NCI-H1105 (cell line): ENCODE measurements around the gene ZNF365.
"Not testable (repeated sequence)": the region's sequence is repeated elsewhere in the genome, so short reads cannot be mapped to it uniquely, and the experiment has no call there.

ENCODE experiments used
- DNase-seq: peaks from one replicate; lab custom pipeline; 2025; lab: John Stamatoyannopoulos, UW

The ZNF365 gene

GRCh38 chr10:62377966-62378365 is 3.8 kb downstream of the ZNF365 start:
- DNase-seq: no peak

- DNase-seq: not testable (repeated sequence)
These were observed 4.7 kb downstream of the ZNF365 start for GRCh38 chr10:62378877-62379276.

GRCh38 chr10:62379394-62379793 is 5.2 kb downstream of the ZNF365 start:
- DNase-seq: no peak

GRCh38 chr10:62380016-62380415 is 5.8 kb downstream of the ZNF365 start:
- no peak for DNase-seq

- DNase-seq: no peak
These were observed 7.4 kb downstream of the ZNF365 start for GRCh38 chr10:62381385-62382102.

- DNase-seq: no peak
These were observed 8.7 kb downstream of the ZNF365 start for GRCh38 chr10:62382831-62383230.

GRCh38 chr10:62384057-62384446 is 9.9 kb downstream of the ZNF365 start:
- DNase-seq: no peak

- DNase-seq: no peak
These were observed 10.4 kb downstream of the ZNF365 start for GRCh38 chr10:62384447-62385081.

- DNase-seq: no peak
These were observed 12.5 kb downstream of the ZNF365 start for GRCh38 chr10:62386356-62387320.

GRCh38 chr10:62388328-62388727 is 14.2 kb downstream of the ZNF365 start:
- DNase-seq: no peak

- no peak for DNase-seq
These were observed 16.5 kb downstream of the ZNF365 start for GRCh38 chr10:62390497-62391176.

- DNase-seq: no peak
These were observed 19.1 kb downstream of the ZNF365 start for GRCh38 chr10:62393237-62393636.

- DNase-seq: no peak
These were observed 20.4 kb downstream of the ZNF365 start for GRCh38 chr10:62394556-62395018.

GRCh38 chr10:62395892-62396291 is 21.7 kb downstream of the ZNF365 start:
- no peak for DNase-seq

GRCh38 chr10:62396864-62397263 is 22.7 kb downstream of the ZNF365 start:
- no peak for DNase-seq

- DNase-seq: no peak
These were observed 25.0 kb downstream of the ZNF365 start for GRCh38 chr10:62399211-62399610.

GRCh38 chr10:62402508-62402907 is 28.3 kb downstream of the ZNF365 start:
- no peak for DNase-seq

GRCh38 chr10:62410528-62410927 is 36.4 kb downstream of the ZNF365 start:
- not testable (repeated sequence) for DNase-seq

- not testable (repeated sequence) for DNase-seq
These were observed 36.8 kb downstream of the ZNF365 start for GRCh38 chr10:62410934-62411333.

- DNase-seq: no peak
These were observed 38.9 kb downstream of the ZNF365 start for GRCh38 chr10:62413048-62413447.

- DNase-seq: no peak
These were observed 39.5 kb downstream of the ZNF365 start for GRCh38 chr10:62413652-62414051.

- DNase-seq: no peak
These were observed 40.2 kb downstream of the ZNF365 start for GRCh38 chr10:62414359-62414758.
